ENCODE measurements around the gene IGF2. TPM values are rescaled to one million over a fixed set of nuclear protein-coding genes. Genes with fewer than 3 reads are reported as not detected.
A peak's percentile ranks its signal among the peaks of the same experiment; 100 is the strongest.

IGF2 gene
- total RNA-seq, 2 donors from 2014 or later, result 10.6 to 84.0 TPM

- Histone ChIP-seq H3K9me3 (no peaks in the 10 kb centered on the region), H3K27ac (no peak overlapping the region), H3K27me3 (peaks cover 0 to 41% of the 10 kb centered on the region in 2 donors), H3K4me1 (peaks cover 17% of the 10 kb centered on the region), H3K4me3 (no peak overlapping the region), H3K36me3 (replicated peaks in 1 of 2; ENCODE audit: insufficient read depth in 1 of 2, low read depth in 2 of 2) (no peaks in the 10 kb centered on the region)
- intact Hi-C loops (cut with DNase I), result no loop called here
- TF ChIP-seq POLR2A (IDR thresholded peaks at IDR 0.05), result no peak
- TF ChIP-seq, protein P1, sequence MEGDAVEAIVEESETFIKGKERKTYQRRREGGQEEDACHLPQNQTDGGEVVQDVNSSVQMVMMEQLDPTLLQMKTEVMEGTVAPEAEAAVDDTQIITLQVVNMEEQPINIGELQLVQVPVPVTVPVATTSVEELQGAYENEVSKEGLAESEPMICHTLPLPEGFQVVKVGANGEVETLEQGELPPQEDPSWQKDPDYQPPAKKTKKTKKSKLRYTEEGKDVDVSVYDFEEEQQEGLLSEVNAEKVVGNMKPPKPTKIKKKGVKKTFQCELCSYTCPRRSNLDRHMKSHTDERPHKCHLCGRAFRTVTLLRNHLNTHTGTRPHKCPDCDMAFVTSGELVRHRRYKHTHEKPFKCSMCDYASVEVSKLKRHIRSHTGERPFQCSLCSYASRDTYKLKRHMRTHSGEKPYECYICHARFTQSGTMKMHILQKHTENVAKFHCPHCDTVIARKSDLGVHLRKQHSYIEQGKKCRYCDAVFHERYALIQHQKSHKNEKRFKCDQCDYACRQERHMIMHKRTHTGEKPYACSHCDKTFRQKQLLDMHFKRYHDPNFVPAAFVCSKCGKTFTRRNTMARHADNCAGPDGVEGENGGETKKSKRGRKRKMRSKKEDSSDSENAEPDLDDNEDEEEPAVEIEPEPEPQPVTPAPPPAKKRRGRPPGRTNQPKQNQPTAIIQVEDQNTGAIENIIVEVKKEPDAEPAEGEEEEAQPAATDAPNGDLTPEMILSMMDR (IDR thresholded peaks at IDR 0.05), result no peak
- 11 to 51% methylated on average over 3 to 11 of the region's 11 CpGs for whole genome bisulfite sequencing, 2 donors
- DNase-seq, result no peak
- no peak for ATAC-seq
Observed at GRCh38 chr11:2147391-2147790, 8.2 kb upstream of the IGF2 start.

GRCh38 chr11:2146051-2146450 lies 6.9 kb upstream of the IGF2 start:
- no peaks in the 10 kb centered on the region for H3K9me3 ChIP-seq

GRCh38 chr11:2144544-2145248 lies 5.5 kb upstream of the IGF2 start:
- ATAC-seq (no peak), DNase-seq (no peak)
- peaks cover 21% of the 10 kb centered on the region for H3K4me1 ChIP-seq
- TF ChIP-seq, protein P1 (IDR thresholded peaks at IDR 0.05), result no peak
- TF ChIP-seq POLR2A (IDR thresholded peaks at IDR 0.05), result no peak
- WGBS, 2 donors, result 10 to 15% methylated on average over 10 to 18 of the region's 18 CpGs
- no peaks in the 10 kb centered on the region for H3K9me3 ChIP-seq
- H3K27ac ChIP-seq, result no peak overlapping the region
- H3K36me3 ChIP-seq (replicated peaks in 1 of 2; ENCODE audit: insufficient read depth in 1 of 2, low read depth in 2 of 2), result no peaks in the 10 kb centered on the region
- H3K27me3 ChIP-seq, result peaks cover 0 to 48% of the 10 kb centered on the region in 2 donors
- no peak overlapping the region for H3K4me3 ChIP-seq
- intact Hi-C loops (cut with DNase I), result no loop called here

More at GRCh38 chr11:2146051-2146450, 6.9 kb upstream of the IGF2 start:
- Histone ChIP-seq H3K4me1 (peaks cover 11% of the 10 kb centered on the region), H3K36me3 (replicated peaks in 1 of 2; ENCODE audit: insufficient read depth in 1 of 2, low read depth in 2 of 2) (no peaks in the 10 kb centered on the region), H3K27ac (no peak overlapping the region), H3K4me3 (no peak overlapping the region), H3K27me3 (peaks cover 0 to 44% of the 10 kb centered on the region in 2 donors)
- intact Hi-C loops (cut with DNase I), result no loop called here
- ATAC-seq (no peak), DNase-seq (no peak)
- 31 to 47% methylated on average over 16 to 19 of the region's 19 CpGs for WGBS, 2 donors
- no peak for TF ChIP-seq POLR2A (IDR thresholded peaks at IDR 0.05)
- TF ChIP-seq, protein P1 (IDR thresholded peaks at IDR 0.05), result no peak

GRCh38 chr11:2143799-2144543 lies 4.8 kb upstream of the IGF2 start:
- Histone ChIP-seq H3K27me3 (peaks cover 0 to 50% of the 10 kb centered on the region in 2 donors), H3K36me3 (replicated peaks in 1 of 2; ENCODE audit: insufficient read depth in 1 of 2, low read depth in 2 of 2) (no peaks in the 10 kb centered on the region), H3K27ac (no peak overlapping the region), H3K4me1 (peaks cover 23% of the 10 kb centered on the region), H3K4me3 (no peak overlapping the region), H3K9me3 (no peaks in the 10 kb centered on the region)
- no peak for DNase-seq
- intact Hi-C loops (cut with DNase I), result no loop called here
- no peak for ATAC-seq
- TF ChIP-seq, protein P1 (IDR thresholded peaks at IDR 0.05), result peak in 1 of 7 experiments; percentile 31
- TF ChIP-seq POLR2A (IDR thresholded peaks at IDR 0.05), result no peak
- 1 to 7% methylated on average over 56 to 72 of the region's 72 CpGs for WGBS, 2 donors
